HG03342 (cell line): Measurements from ENCODE around the gene GLB1L.

Experiments
- ATAC-seq: cut with Tn5 transposase; IDR thresholded peaks from one replicate; pipeline ENCODE4 v1.9.1; 2021; ENCODE audit warnings: mild to moderate bottlenecking, moderate library complexity; ENCODE audit not compliant: unreplicated experiment

Gene GLB1L

DNA sequence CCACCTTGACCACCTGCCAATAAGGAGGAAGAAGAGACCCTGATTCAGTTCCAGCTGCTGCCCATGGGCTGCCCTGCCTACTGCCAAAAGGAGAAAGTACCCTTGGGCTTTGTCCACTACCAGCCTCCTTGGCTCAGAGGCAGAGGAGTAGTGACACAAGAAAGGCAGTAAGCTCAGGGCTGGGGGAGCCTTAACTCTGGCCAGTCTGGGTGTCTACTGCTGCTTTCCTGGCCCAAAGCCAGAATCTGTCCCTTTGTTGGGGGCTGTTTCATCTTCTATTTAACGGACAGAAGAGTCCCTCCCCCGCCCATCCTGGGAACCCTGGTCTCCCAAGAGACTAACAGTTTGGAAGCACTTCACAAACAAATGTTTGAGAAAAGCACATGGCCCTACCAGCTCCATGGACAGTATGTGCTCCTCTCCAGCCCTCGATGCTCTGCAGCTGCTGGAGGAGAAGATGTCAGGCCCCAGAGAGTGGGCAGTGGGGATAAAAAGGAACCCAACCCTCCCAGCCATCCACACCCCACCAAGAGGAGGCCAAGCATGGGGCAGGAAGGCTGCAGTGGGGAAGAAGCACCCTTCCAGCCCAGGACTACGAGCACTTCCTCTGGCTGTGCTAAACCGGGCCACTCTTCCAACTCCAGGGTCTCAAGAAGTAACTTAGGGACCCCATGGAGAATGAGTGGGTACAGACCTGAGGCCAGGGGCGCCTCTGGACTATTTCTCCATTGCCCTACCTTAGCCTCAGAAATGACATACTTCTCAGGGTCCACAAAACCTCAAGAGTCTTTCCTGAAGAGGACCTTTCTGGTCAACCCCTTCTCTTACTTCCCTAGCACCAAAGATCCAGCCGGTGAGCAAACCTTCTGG, 17.0 kb downstream of the GLB1L start:
- ATAC-seq = no peak

DNA sequence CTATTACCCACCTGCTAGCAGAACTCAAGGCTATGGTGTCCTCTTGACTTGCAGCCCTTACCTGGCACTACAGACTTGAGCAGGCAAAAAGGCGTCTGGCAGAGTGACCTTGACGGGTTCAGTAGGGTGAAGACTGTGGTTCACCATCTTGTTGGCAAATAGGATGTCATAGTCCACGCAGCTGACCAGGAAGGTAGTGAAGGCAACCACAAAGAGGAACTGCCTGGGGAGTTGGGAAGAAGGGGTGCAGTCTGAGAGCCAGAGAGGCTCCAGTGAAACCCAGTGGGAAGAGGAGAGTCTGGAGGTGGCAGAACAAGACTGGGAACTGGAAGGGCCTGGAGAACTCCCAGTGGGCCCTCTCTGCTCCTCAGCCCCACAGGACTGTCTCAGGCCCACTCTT, 19.9 kb downstream of the GLB1L start:
- no peak for ATAC-seq

DNA sequence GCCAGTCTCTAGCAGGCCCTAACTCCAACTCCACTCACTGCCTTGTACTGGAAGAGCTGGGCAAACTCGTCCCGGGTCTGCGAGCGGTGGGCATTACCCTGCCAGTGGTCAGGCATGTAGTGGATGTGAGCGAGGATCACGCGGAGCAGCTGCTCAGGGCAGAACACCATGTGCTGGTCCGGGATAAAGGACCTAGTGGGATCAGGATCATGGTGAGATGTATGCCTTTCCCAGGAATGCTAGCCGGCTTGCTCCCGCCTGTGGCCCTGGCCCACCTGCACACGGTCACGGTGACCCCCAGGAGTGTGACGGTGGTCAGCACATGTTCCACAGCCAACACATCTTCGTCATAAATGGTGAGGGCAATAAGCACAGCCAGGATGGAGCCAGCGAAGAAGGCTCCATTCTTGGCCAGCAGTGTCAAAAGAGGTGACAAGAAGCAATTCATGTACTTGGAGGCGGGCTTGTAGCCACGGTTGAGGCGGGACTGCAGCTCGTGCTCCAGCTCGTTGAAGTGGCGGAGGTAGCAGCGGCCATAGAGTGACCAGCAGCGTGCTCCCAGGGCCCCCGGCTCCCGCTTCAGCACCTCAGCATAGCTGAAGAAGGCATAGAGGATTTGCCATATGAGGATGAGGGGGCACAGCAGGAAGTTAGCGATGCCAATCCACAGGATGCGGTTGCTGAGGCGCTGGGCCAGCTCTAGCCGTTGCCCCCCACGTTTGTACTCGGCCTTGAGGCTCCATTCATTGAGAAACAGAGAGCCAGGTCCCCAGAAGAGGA, 21.2 kb downstream of the GLB1L start:
- no peak for ATAC-seq

DNA sequence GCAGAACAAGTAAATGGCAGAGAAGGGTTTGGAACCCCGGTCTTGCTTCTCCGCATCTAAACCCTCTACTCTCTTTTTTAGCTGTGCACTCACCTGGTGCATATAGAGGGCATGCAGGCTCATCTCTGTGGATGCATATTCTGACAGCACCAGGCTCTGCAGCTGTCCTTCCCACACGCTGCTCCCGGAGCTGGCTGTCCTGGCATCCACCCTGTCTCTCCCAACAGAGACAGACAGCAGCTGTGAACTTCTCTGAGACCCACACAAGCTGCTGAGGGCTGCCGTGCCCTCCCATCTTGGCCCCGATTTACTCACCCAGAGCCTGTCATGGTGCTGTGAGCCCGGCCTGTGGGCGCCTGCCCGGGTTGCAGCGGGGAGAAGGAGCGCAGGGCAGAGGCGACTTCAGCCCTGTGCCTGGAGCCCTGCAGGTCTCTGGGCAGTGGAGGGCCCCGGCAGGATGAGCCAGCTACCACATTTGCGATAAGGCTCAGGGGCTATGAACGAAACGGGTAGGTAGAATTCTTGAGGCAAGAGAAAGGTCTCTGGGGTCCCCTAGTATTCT, 23.2 kb downstream of the GLB1L start:
- ATAC-seq = no peak

DNA sequence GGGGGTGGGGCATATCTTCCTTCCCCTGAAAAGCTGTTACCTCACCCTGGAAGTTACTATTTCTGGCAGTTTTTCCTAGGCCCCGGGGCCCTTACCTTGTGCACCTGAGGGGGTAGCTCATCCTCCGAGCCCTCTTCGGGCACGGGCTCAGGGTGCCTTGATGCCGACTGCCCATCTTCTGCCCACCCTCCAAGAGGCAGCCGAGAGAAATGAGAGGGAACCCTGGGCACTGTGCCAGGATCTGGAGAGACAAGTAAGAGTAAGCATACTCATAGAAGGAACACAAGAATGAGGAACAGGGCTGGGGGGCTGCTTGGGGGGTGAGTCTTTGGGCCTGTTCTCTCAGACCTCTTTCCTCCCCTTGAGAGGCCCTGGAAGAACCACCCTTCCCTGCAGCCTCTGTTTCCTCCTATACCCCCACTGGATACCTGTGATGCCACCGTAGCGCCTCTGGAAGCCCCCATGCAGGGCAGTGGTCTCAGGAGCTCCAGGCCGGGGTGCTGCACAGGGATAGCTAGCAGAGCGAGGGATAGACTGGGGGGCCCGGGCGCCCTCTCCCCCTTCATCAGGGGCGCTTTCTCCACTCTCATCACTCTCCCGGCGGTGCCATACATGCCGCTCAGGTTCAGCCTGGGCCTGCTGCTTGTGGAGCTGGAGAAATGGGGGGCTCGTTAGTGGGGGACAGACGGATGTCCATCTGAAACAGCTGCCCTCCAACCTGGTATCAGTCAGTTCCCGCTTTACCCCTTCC, 24.4 kb downstream of the GLB1L start:
- no peak for ATAC-seq

DNA sequence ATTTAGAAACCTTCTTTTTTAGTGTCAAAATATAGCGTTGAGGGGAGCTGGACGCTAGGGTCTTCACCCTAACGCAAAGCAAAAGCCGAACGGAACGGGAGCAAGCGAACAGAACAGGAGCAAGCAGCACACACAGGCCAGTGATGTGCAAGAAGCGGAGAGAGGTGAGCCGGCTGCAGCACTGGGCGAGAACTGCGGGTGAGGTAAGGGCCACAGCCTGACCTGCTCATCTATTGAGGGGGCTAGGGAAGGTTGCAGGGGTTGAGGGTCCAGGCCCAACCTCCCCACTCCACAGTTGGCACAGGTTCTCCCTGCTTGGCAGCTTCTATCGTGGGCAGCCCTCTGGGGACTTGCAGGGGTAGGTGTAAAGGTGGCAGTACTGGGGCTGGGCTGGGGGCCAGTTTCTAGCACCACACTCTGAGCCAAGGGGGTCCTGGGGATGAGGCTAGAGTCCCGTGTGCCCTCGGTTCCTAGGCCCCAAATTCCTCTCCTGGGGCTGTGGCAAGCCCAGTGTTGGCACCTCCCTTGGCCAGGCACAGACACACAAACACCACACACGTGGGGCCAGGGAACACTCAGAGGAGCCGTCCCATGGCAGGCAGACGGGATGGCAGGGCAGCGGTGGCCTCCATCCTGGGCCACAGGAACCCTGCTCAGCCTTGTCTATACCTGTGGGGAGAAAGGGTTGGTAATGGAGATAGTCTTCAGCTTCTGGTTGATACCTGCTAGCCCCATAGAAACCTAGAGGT, 25.3 kb downstream of the GLB1L start:
- ATAC-seq = no peak

DNA sequence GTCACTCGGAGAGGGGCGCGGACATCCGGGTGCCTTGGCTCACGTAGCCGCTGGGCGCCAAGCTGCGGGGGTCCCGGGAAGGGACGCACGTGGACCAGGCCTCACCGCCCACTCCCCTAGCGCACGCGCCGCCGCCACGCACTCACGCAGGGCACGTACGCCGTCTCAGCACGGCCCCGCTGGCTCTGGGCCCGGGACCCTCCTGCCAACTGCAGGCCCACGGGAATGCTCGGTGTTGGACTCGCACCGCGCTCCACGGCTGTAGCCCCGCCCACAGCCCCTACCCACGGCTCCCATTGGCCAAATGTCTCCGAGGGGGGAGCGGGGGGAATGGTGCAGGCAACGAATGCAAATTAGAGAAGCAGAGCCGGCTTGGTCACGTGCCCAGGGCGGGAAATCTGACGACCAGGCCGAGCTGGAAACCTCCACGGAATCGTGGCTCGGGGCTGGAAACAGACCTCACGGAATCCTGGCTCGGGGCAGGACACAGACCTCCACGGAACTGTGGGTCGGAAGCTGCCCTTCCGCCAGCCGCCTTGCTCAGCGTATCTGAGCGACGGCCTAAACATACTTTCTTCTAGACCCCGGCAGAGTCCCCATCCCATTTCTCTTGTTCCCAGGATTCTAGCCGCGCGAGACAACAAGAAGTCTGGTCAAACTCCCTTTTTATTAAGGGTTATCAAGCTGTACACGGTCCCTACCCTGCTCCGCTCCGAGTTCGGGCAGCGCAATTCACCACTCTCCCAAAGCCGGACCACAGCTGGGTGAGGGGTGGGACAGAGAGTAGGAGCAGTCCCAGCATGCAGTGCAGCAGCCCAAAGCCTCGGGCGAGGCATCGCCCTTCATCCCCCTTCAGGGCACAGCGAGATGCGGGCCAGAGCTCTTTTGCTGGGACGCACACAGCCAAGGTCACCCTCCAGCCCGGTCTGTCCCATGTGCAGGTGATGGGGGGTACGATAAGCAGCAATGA, 26.2 kb downstream of the GLB1L start, which contains the start of gene ABCB6:
ABCB6 (minus strand) TSS at position 227 of the 970 bp plus-strand sequence. CDS start 285 bp downstream, outside the sequence.
- ATAC-seq = peak; percentile 76

DNA sequence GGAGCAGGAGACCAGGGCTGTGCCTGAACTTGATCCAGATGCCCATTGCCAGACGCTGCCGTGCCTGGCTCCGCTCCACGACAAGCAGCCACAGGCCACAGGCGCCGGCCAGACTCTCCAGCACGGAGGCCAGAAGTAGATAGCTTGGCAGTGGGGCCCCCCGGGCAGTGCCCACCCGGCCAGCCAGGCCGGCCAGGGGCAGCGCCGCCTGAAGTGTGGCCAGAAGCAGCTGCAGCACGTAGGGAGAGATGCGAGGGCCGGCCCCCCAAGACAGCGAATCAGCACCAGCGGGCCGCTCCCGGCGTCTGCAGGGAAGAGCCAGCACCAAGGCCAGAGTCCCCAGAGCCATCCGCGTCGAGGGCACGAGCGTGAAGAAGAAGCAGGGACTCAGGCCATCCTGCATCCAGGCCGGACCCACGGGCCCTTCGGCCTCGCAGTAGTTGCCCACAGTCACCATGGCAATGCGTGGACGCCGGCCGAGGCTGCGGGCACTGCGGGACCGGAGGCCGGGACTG, 27.0 kb downstream of the GLB1L start:
- peak; percentile 24 for ATAC-seq

DNA sequence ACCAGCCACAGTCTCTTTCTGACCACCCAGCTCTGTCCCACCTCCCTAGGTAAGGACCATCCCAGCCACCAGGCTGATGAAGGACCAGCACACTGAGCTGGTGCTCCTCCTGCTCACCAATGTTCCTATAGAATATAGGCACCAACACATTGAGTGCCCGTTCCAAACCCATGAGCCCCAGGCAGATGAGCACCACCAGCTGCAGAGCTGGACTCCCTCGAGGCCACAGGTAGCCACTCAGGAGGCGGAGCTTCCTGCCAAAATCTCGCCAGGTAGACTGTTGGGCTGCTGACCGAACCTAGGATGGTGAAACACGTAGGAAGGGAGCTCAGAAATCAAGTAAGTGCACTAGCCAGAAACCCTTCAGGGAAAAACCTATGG, 28.7 kb downstream of the GLB1L start:
- ATAC-seq = no peak

DNA sequence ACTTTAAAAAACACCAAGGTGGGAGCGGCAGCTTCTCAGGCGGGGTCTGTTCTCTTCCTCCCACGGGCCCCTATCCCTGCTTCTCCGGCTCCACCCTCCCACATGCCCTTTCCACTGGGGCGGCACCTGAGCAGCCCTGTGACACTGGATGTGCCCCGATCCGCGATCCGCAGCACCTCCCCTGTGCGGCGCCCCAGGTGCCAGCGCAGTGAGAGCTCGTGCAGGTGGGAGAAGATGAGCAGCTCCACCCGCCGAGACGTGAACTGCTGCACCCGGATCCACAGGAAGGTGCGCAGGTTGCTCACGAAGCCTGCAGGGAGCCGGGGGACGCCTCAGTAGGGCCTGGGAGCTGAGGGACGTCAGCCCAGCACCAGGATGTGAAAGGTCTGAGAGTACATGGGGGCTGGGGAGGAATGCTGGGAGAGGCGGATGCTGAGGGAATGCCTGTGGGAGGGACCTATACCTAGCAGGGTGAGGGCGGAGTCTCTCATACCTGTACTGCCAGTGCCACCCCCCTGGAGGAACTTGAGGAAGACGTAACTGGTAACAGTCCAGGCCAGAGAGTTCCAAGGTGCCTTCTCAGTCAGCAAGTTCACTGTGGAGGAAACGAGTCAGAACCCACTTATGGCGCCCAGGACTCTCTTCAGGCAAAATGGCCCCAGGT, 29.2 kb downstream of the GLB1L start:
- ATAC-seq = no peak

DNA sequence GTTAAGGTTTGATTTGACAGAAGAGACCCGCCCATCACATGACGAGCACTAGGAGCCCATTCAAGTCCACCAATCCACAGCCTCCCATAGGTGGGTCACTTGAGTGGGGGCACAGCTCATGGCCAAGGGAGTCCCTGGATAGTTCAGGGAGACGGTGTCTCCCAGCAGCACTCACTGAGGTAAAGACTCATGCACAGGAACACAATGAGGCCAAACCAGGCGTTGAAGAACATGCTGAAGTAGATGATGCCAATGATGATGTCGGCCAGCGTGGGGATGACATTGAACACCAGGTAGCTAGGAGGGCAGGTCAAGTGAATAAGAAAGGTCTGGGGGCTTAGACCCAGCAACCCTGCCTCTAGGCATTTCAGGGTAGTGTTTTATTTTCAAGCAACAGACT, 30.5 kb downstream of the GLB1L start:
- no peak for ATAC-seq

DNA sequence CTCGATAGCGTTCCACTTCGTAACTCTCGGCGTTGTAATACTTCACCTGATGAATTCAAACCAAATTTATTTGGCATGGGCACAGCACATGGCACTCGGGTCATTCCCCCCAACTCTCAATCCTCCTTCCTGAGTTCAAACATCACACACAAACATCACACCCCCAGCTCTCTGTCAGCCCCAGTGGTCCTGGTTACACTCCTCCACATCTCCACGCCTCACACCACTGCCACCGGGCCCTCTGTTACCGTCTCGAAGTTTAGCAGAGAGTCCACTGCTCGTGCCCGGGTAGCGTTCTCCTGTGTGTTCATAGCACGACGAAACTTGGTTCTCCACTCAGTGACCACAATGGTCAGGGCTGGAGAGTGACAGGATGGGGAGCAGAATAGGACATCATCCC, 31.1 kb downstream of the GLB1L start:
- ATAC-seq = no peak

DNA sequence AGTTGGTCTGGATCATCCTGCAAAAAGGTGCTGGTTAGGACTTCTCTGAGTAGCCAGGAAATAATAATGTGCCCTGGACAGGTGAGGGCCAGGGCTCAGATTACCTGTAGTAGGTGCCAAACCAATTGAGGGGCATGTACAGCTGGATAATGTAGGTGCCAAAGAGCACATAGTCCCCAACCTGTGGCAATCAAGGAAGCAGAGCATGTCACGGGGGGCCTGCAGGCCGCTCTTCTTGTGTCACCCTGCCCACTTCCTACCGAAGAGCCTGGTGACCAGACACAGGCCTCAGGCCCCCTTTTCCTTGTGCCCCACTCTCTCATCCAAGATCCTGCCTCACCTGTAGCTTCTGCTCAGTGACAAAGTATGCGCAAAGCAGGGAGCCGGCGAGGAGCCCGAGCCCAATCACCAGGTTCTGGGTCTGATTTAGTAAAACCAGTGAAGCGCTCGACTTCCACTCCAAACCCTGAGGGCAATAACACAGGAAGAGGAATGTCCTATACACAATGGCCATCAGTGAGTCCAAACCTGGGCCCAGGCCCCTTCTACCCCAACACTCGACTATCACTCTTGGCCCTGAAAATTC, 31.7 kb downstream of the GLB1L start:
- ATAC-seq = no peak

DNA sequence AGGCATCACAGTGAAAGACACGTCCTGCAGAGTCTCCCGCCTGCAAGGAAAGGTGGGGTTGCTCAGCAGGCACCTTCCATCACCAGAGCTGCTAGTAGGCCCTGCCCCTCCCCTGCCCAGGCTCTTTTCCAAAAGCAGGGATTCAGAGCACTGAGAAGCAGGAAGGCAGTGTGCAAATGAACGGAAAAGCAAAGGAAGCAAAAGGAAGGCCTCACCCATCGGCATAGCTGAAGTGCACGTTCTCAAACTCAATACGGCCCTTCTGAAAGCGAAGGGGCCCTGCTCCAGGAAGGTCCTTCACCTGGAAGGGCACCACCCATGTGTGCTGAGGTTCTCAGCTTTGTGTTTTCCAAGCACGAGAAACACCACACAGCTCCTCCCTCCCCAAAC, 32.2 kb downstream of the GLB1L start:
- ATAC-seq = no peak

DNA sequence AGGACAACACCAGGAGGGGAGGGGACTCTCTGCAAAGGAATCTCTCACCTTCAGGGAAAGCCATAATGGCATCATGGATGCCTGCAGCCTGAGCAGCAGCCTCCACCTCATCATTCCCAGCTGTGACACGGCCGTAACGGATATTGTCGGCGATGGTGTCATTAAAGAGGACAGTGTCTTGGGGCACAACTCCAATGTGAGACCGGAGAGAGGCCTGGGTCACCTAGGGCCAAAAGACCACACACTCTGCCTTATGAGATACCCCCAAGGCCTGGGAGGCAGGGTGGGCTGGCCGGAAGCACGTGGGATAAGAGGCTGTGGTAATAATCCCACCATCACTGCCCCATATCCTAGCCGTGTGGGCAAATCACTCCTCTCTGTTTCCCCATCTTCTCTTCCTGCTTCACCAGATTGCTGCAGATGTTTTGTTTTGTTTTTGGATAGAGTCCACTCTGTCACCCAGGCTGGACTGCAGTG, 34.3 kb downstream of the GLB1L start:
- ATAC-seq = no peak

DNA sequence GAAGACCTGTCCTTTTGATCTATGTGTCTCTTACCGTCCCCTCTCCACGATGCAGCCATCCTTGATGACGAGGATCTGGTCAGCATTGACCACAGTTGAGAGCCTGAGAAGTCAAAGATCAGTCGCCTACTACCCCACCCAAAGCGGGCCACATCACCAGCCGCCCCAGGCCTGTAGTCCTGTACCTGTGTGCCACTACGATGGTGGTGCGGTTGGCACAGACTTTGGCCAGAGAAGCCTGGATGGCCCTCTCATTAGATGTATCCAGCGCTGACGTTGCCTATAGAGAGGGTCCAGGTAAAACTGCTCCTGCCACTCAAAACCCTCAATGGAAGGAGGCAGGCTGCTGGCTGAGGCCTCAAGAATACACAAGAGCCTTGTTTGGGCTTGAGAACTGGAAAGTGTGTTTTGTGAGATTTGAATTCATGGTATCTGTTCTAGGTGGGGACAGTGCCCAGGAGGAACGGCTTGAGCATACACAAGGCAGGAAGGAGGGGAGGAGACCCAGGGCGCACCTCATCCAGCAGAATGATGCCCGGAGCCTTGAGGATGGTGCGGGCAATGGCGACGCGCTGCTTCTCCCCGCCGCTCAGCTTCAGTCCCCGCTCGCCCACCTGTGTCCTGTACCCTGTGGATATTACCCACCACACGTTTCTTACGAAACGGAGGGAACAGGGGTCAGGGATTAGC, 34.9 kb downstream of the GLB1L start:
- ATAC-seq = no peak
